HepG2 (cell line): ENCODE results near the gene MUC15. TPM values are rescaled to one million over a fixed set of nuclear protein-coding genes. Genes with fewer than 3 reads are reported as not detected.

Experiments
- ATAC-seq: fragments of 200-7000 bp; cut with Tn5 transposase; 3 replicates; pipeline ENCODE4 v1.9.1; 2020; ENCODE audit warnings: mild to moderate bottlenecking, moderate library complexity
- BruUV-seq: library from RNA; stranded (reverse); fragments of 400-500 nt; replicated peaks from 2 replicates; lab custom pipeline; 2021; lab: Mats Ljungman, UMichigan
- CTCF ChIA-PET: fragments of 300-600 bp; formaldehyde crosslinking; extraction: SDS; loops from one replicate; lab custom pipeline; 2021; ENCODE audit warnings: low total read pairs, inconsistent platforms, low intra/inter-chr PET ratio; lab: Yijun Ruan, JAX
- POLR2A ChIA-PET: fragments of 350-600 bp; sonication (Branson Sonifier 250); formaldehyde crosslinking; loops from one replicate; lab custom pipeline; 2020; ENCODE audit warnings: antibody characterized with exemption, inconsistent platforms; lab: Yijun Ruan, JAX
- DNase-seq: peaks from one replicate; pipeline ENCODE4 v3.0.0-alpha.2; 2015; ENCODE audit warnings: low spot score
- FAIRE-seq: peaks from 3 replicates; lab custom pipeline; 2011; peaks lifted over from hg19 to GRCh38; lab: Jason Lieb, UNC
- H2AFZ ChIP-seq: one replicate; pipeline ENCODE4 v1.6.1; 2011; ENCODE audit warnings: low read length, inconsistent platforms
- H3K27ac ChIP-seq: fragments of 300-600 bp; 3 replicates; pipeline ENCODE4 v1.8.0; 2011; ENCODE audit warnings: mixed run types, mild to moderate bottlenecking, mixed read lengths, low read length, inconsistent platforms; ENCODE audit not compliant: insufficient read depth; ENCODE audit errors: extremely low read length
- H3K27me3 ChIP-seq, 2 experiments: fragments of 200-600 bp in 1 of 2; 2 replicates in 1 of 2; 3 replicates in 1 of 2; pipeline versions ENCODE4 v1.6.0 to v1.8.0; 2011; ENCODE audit warnings: low read length in 2 of 2, mild to moderate bottlenecking in 2 of 2, moderate library complexity in 2 of 2, inconsistent platforms in 1 of 2; ENCODE audit not compliant: insufficient read depth in 2 of 2, control insufficient read depth in 1 of 2
- H3K36me3 ChIP-seq, 2 experiments: fragments of 200-600 bp in 1 of 2; replicated peaks in 1 of 2; 2 replicates in 1 of 2; 3 replicates in 1 of 2; pipeline versions ENCODE4 v1.5.1 to v1.8.0; 2011; ENCODE audit warnings: low read length in 2 of 2, inconsistent platforms in 1 of 2; ENCODE audit not compliant: insufficient read depth in 2 of 2, control insufficient read depth in 1 of 2
- H3K4me1 ChIP-seq: 2 replicates; pipeline ENCODE4 v1.5.1; 2012; ENCODE audit warnings: low read length, inconsistent platforms; ENCODE audit not compliant: insufficient read depth
- H3K4me2 ChIP-seq: 2 replicates; pipeline ENCODE4 v1.6.0; 2011; ENCODE audit warnings: low read depth, low read length, inconsistent platforms
- H3K4me3 ChIP-seq, 3 experiments: fragments of 200-600 bp in 1 of 3; sonication (generic), shearing (Covaris generic) in 1 of 3; replicated peaks in 1 of 3; 2 replicates each; pipeline ENCODE4 v1.5.1; 2011 to 2016; ENCODE audit warnings: low read length in 3 of 3, inconsistent platforms in 2 of 3, low read depth in 2 of 3, mild to moderate bottlenecking in 2 of 3, control low read depth in 1 of 3, mixed read lengths in 1 of 3; ENCODE audit not compliant: insufficient read depth in 1 of 3
- H3K79me2 ChIP-seq: one replicate; pipeline ENCODE4 v1.6.1; 2011; ENCODE audit warnings: low read length, inconsistent platforms; ENCODE audit not compliant: insufficient read depth
- H3K9ac ChIP-seq: 2 replicates; pipeline ENCODE4 v1.6.0; 2011; ENCODE audit warnings: mild to moderate bottlenecking, low read depth, low read length, inconsistent platforms; ENCODE audit not compliant: insufficient read depth
- H3K9me3 ChIP-seq: 2 replicates; pipeline ENCODE4 v1.5.1; 2012; ENCODE audit warnings: mild to moderate bottlenecking, low read length
- H4K20me1 ChIP-seq: 2 replicates; pipeline ENCODE4 v1.6.0; 2011; ENCODE audit warnings: inconsistent platforms, mild to moderate bottlenecking, low read length, moderate library complexity; ENCODE audit not compliant: insufficient read depth
- BCL3 ChIP-seq: sonication (generic); formaldehyde crosslinking; IDR thresholded peaks from 2 replicates; pipeline ENCODE4 v1.5.1; 2020; ENCODE audit warnings: mild to moderate bottlenecking, missing genetic modification reagents, moderate library complexity
- CREM ChIP-seq, 2 experiments: sonication (generic) in 1 of 2; formaldehyde crosslinking in 1 of 2; IDR thresholded peaks; 2 replicates each; pipeline versions ENCODE4 v1.4.0 to v1.6.1; 2016 to 2020; ENCODE audit warnings: antibody characterized with exemption in 1 of 2, mild to moderate bottlenecking in 1 of 2, missing genetic modification reagents in 1 of 2
- EEA1 ChIP-seq: sonication (generic); formaldehyde crosslinking; IDR thresholded peaks from 2 replicates; pipeline ENCODE4 v1.5.1; 2020; ENCODE audit warnings: mild to moderate bottlenecking, missing genetic modification reagents, borderline replicate concordance
- GTF3A ChIP-seq: sonication (generic); formaldehyde crosslinking; conservative IDR thresholded peaks from 2 replicates; pipeline ENCODE4 v1.4.0; 2020; ENCODE audit warnings: mild to moderate bottlenecking, missing genetic modification reagents
- HNRNPLL ChIP-seq: fragments of 200-400 bp; formaldehyde crosslinking; IDR thresholded peaks from 2 replicates; pipeline ENCODE4 v1.6.1; 2017; ENCODE audit warnings: mild to moderate bottlenecking, low read depth, low read length; ENCODE audit not compliant: poor library complexity, severe bottlenecking
- PHF5A ChIP-seq: IDR thresholded peaks from one replicate; pipeline ENCODE4 v1.6.1; 2018; ENCODE audit warnings: low read depth, missing genetic modification reagents; ENCODE audit not compliant: unreplicated experiment
- SMARCC2 ChIP-seq: fragments of 450-650 bp; IDR thresholded peaks from 2 replicates; pipeline ENCODE4 v1.6.1; 2017; ENCODE audit warnings: antibody characterized with exemption, mild to moderate bottlenecking
- SNAI1 ChIP-seq: sonication (generic); formaldehyde crosslinking; IDR thresholded peaks from 2 replicates; pipeline ENCODE4 v1.5.0; 2020; ENCODE audit warnings: mild to moderate bottlenecking, missing genetic modification reagents, borderline replicate concordance
- SNAPC5 ChIP-seq: sonication (generic); formaldehyde crosslinking; IDR thresholded peaks from 2 replicates; pipeline ENCODE4 v1.8.1; 2023; ENCODE audit warnings: mild to moderate bottlenecking, missing genetic modification reagents, borderline replicate concordance
- ZNF263 ChIP-seq: sonication (generic); formaldehyde crosslinking; IDR thresholded peaks from 2 replicates; pipeline ENCODE4 v1.4.0; 2020; ENCODE audit warnings: missing genetic modification reagents
- ZNF34 ChIP-seq: sonication (generic); formaldehyde crosslinking; IDR thresholded peaks from 2 replicates; pipeline ENCODE4 v1.4.0; 2020; ENCODE audit warnings: mild to moderate bottlenecking, missing genetic modification reagents, borderline replicate concordance
- WGBS: methylation state at CpG from one replicate; pipeline ENCODE4 v1.1.6; 2017; ENCODE audit warnings: low lambda C conversion rate; 5-methylcytosine and 5-hydroxymethylcytosine counted together
- in situ Hi-C: cut with HindIII; loops from 2 replicates; pipeline ENCODE4 v1.10.0; 2017; ENCODE audit warnings: low pct_unique_long_range_greater_than_20kb; ENCODE audit not compliant: extremely low pct_ligation_motif_present
- intact Hi-C: fragments of 100-400 bp; cut with micrococcal nuclease; formaldehyde crosslinking; loops from one replicate; pipeline ENCODE4 v1.10.0; 2022; ENCODE audit not compliant: unreplicated experiment
- polyA plus RNA-seq, 8 experiments: library from polyadenylated mRNA; depleted of rRNA in 3 of 8; stranded (reverse) in 7 of 8; unstranded in 1 of 8; fragments of >200 nt; fragmentation: Illumina TruSeq in 4 of 8; extraction: Trizol in 4 of 8; gene quantifications; 2 replicates each; pipeline versions ENCODE4 v1.2.1 to v1.2.3, GENCODE V29; 2011 to 2016; ENCODE audit warnings: low read depth in 4 of 8, missing spikeins in 1 of 8, mixed read lengths in 1 of 8; ENCODE audit not compliant: insufficient read depth in 1 of 8
- total RNA-seq, 5 experiments: library from RNA; depleted of rRNA; stranded (reverse); fragments of >200 nt; fragmentation: Illumina TruSeq; extraction: Trizol; gene quantifications; 2 replicates each; pipeline ENCODE4 v1.2.3, GENCODE V29; 2016; ENCODE audit warnings: low read depth in 1 of 5

Gene MUC15
- total and polyA plus RNA-seq, 2 of the 13 experiments (the other 11 are each of a cell fraction or from before 2014, with no cell fraction given): 4.5 to 18.0 TPM

DNA sequence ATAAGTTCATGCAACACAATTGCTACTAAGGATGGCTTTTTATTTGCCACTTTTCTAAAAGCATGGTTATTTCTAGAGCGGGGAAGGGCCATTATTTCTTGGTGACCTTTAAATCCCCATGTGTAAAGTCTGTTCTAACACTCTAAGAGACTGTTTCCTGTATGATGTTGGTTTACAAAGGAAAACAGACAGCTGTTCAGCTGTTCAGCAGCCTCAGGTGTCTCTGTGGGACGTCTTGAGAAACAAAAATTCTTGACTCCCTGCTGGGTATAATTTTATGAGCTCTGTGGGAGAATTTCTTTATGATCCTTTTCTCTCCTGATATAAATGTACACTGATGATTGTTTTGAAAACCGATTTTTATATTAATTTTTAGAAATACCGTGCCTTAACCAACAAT is 13.9 kb downstream of the MUC15 start:
- intact Hi-C loops (no loop called here), in situ Hi-C loops (no loop called here)
- H3K36me3 ChIP-seq: no peaks in the 10 kb centered on the region
- H4K20me1 ChIP-seq: no peaks in the 10 kb centered on the region
- H3K4me3 ChIP-seq: no peak overlapping the region
- H3K9me3 ChIP-seq: no peaks in the 10 kb centered on the region
- WGBS: 18% methylated on average over 4 of the region's 4 CpGs
- DNase-seq (no peak), ATAC-seq (no peak), FAIRE-seq (no peak)
- H3K4me1 ChIP-seq: no peaks in the 10 kb centered on the region
- H2AFZ ChIP-seq: no peak overlapping the region
- ChIA-PET POLR2A (no interaction called here), CTCF (no interaction called here)
- no TSS peak for BruUV-seq
- H3K79me2 ChIP-seq: no peaks in the 10 kb centered on the region
- H3K9ac ChIP-seq: no peak overlapping the region
- H3K27me3 ChIP-seq: no peaks in the 10 kb centered on the region; a peak in 1 of 5 replicates
- H3K27ac ChIP-seq: no peak overlapping the region
- TF ChIP-seq SNAI1: no peak
- TF ChIP-seq PHF5A (CRISPR knock-in tag): no peak
- TF ChIP-seq CREM (IDR thresholded peaks at IDR 0.05): no peak
- no peak for TF ChIP-seq CREM (CRISPR knock-in tag; IDR thresholded peaks at IDR 0.05)
- no peak for TF ChIP-seq BCL3 (CRISPR knock-in tag)
- no peak for TF ChIP-seq ZNF34 (CRISPR knock-in tag)
- no peak for TF ChIP-seq GTF3A (CRISPR knock-in tag)
- TF ChIP-seq SNAPC5 (CRISPR knock-in tag): no peak
- no peak for TF ChIP-seq SMARCC2
- no peak for TF ChIP-seq ZNF263 (CRISPR knock-in tag)
- TF ChIP-seq EEA1 (CRISPR knock-in tag): no peak
- no peak for TF ChIP-seq HNRNPLL
- H3K4me2 ChIP-seq: no peak overlapping the region
